Measurements from ENCODE around the gene CD99L2. TPM values are rescaled to one million over a fixed set of nuclear protein-coding genes. Genes with fewer than 3 reads are reported as not detected.

Gene CD99L2
- total RNA-seq, 6 experiments from 2014 or later, result 53.9 to 67.1 (median 56.4) TPM

DNA sequence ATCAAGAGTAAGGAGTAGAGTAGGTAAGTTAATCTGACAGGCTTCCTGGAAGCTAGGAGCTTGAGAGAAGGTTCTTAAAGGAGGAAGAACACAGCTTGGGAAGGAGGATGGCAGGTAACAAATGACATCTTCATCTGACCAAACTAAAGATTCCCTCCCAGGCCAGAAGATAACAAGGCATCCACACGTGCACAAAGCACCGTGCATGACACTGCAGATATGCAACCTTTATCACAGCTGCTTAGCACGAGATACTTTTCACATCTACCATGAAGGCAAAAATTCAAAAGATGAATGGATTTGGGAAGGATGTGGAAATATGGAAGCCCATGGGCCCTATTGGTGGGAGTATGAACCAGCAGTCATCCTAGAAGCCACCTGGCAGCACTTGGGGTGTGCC lies 34.3 kb downstream of the CD99L2 start:
- DNase-seq, result no peak
- H3K4me1 Mint-ChIP-seq (ENCODE audit: low read depth), result no peaks in the 10 kb centered on the region
- no peaks in the 10 kb centered on the region for H3K9me3 Mint-ChIP-seq
- H3K4me3 Mint-ChIP-seq, result no peak overlapping the region
- no peaks in the 10 kb centered on the region for H3K27me3 Mint-ChIP-seq (ENCODE audit: insufficient read depth)
- no peaks in the 10 kb centered on the region; the same call in 1 of the 2 replicates for H3K36me3 Mint-ChIP-seq (ENCODE audit: low read depth)
- TF ChIP-seq, protein P1, sequence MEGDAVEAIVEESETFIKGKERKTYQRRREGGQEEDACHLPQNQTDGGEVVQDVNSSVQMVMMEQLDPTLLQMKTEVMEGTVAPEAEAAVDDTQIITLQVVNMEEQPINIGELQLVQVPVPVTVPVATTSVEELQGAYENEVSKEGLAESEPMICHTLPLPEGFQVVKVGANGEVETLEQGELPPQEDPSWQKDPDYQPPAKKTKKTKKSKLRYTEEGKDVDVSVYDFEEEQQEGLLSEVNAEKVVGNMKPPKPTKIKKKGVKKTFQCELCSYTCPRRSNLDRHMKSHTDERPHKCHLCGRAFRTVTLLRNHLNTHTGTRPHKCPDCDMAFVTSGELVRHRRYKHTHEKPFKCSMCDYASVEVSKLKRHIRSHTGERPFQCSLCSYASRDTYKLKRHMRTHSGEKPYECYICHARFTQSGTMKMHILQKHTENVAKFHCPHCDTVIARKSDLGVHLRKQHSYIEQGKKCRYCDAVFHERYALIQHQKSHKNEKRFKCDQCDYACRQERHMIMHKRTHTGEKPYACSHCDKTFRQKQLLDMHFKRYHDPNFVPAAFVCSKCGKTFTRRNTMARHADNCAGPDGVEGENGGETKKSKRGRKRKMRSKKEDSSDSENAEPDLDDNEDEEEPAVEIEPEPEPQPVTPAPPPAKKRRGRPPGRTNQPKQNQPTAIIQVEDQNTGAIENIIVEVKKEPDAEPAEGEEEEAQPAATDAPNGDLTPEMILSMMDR (IDR thresholded peaks at IDR 0.05), result no peak
- no peak overlapping the region for H3K27ac Mint-ChIP-seq

- no peak overlapping the region for H3K4me3 Mint-ChIP-seq
- 0 out of 2 replicates have a peak, but pooled peaks cover 6% of the 10 kb centered on the region for H3K36me3 Mint-ChIP-seq (ENCODE audit: low read depth)
- no peaks in the 10 kb centered on the region for H3K9me3 Mint-ChIP-seq
- H3K4me1 Mint-ChIP-seq (ENCODE audit: low read depth), result no peaks in the 10 kb centered on the region
- H3K27me3 Mint-ChIP-seq (ENCODE audit: insufficient read depth), result no peaks in the 10 kb centered on the region
- no peak for DNase-seq
- TF ChIP-seq, protein P1 (IDR thresholded peaks at IDR 0.05), result no peak
- H3K27ac Mint-ChIP-seq, result no peak overlapping the region
Measured at GRCh38 chrX:150863191-150863590, 35.3 kb downstream of the CD99L2 start.

DNA sequence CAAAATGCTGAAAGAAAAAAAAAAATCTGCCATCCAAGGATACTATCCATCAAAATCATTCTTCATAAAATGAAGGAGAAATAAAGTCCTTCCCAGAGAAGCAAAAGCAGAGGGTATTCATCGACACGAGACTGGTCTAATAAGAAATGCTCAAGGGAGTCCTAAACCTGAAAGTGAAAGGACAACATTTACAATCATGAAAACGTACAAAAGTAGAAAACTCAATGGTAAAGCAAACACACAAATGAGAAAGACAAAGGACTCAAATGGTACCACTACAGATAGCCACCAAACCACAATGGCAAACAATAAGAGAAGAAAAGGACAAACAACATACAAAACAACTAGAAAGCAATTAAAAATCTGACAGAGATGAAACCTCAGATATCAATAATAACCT lies 41.0 kb downstream of the CD99L2 start:
- Mint-ChIP-seq H3K4me3 (no peak overlapping the region), H3K27me3 (ENCODE audit: insufficient read depth) (no peaks in the 10 kb centered on the region), H3K4me1 (ENCODE audit: low read depth) (peaks cover 8% of the 10 kb centered on the region; the same call in 1 of the 2 replicates), H3K9me3 (peaks cover 6% of the 10 kb centered on the region; the same call in 1 of the 2 replicates), H3K27ac (no peak overlapping the region), H3K36me3 (ENCODE audit: low read depth) (peaks cover 20% of the 10 kb centered on the region)
- DNase-seq, result no peak
- TF ChIP-seq, protein P1 (IDR thresholded peaks at IDR 0.05), result no peak

- H3K4me3 Mint-ChIP-seq, result no peak overlapping the region
- H3K4me1 Mint-ChIP-seq (ENCODE audit: low read depth), result peaks cover 8% of the 10 kb centered on the region; the same call in 1 of the 2 replicates
- H3K27me3 Mint-ChIP-seq (ENCODE audit: insufficient read depth), result no peaks in the 10 kb centered on the region
- no peak for DNase-seq
- H3K27ac Mint-ChIP-seq, result no peak overlapping the region
- TF ChIP-seq, protein P1 (IDR thresholded peaks at IDR 0.05), result no peak
- H3K36me3 Mint-ChIP-seq (ENCODE audit: low read depth), result peaks cover 20% of the 10 kb centered on the region
- H3K9me3 Mint-ChIP-seq, result peaks cover 6% of the 10 kb centered on the region; the same call in 1 of the 2 replicates
Measured at GRCh38 chrX:150856785-150857184, 41.7 kb downstream of the CD99L2 start.

GRCh38 chrX:150856101-150856500 lies 42.4 kb downstream of the CD99L2 start:
- Mint-ChIP-seq H3K9me3 (peaks cover 6% of the 10 kb centered on the region; the same call in 1 of the 2 replicates), H3K27me3 (ENCODE audit: insufficient read depth) (no peaks in the 10 kb centered on the region), H3K4me3 (no peak overlapping the region), H3K4me1 (ENCODE audit: low read depth) (peaks cover 8% of the 10 kb centered on the region; the same call in 1 of the 2 replicates), H3K36me3 (ENCODE audit: low read depth) (peaks cover 20% of the 10 kb centered on the region), H3K27ac (no peak overlapping the region)
- DNase-seq, result no peak
- TF ChIP-seq, protein P1 (IDR thresholded peaks at IDR 0.05), result no peak

All from HFFc6 (cell line).